ENCODE results near the gene UPK3A. TPM values are rescaled to one million over a fixed set of nuclear protein-coding genes. Genes with fewer than 3 reads are reported as not detected.

The UPK3A gene
- total and polyA plus RNA-seq, 10 of the 15 experiments (the other 5 are each of a cell fraction or from before 2014, with no cell fraction given) = not detected

DNA sequence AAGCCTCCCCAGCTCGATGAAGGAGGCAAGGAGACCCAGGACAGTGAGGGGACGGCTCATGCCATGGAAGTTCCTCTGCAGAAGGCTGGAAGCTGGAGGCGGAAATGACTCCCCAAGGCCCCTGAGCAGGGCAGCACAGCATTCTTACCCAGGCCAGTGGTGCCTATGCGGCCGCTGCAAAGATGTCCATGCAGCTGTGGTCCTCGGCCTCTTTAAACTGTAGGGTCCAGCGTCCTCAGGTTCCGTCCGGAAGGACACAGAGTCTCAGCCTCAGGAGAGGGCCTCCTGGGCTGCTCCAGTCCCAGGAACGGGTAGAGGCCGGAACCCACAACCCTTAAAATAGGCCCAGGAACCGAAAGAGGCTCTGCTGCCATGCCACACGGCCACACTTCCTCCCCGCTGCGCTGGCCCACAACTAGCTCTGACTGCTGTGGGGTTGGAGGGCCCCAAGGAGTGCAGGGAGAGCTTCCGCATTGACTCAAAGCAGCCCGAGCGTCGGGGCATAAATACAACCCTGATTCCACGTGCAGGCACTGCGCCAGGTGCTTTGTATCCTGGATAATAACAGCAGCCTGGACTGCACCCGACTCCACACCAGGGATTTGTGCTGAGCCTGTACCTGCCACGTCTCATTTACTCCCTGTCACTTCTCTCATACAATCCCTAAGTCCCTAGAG, 49.5 kb upstream of the UPK3A start (continued):
- TF ChIP-seq FOXM1 (IDR thresholded peaks at IDR 0.05; ENCODE audit: low read depth, low read length) (peak; percentile 68), HDGF (IDR thresholded peaks at IDR 0.05) (no peak), CBFB (IDR thresholded peaks at IDR 0.05; ENCODE audit: low read depth) (peak; percentile 93), KAT2A (conservative IDR thresholded peaks at IDR 0.05; ENCODE audit: control insufficient read depth, low read depth, low read length) (no peak), TCF12 (IDR thresholded peaks at IDR 0.05; ENCODE audit: low read depth, low read length) (peak; percentile 82; the same call in 1 of the 2 replicates)
- TF ChIP-seq, protein P1, sequence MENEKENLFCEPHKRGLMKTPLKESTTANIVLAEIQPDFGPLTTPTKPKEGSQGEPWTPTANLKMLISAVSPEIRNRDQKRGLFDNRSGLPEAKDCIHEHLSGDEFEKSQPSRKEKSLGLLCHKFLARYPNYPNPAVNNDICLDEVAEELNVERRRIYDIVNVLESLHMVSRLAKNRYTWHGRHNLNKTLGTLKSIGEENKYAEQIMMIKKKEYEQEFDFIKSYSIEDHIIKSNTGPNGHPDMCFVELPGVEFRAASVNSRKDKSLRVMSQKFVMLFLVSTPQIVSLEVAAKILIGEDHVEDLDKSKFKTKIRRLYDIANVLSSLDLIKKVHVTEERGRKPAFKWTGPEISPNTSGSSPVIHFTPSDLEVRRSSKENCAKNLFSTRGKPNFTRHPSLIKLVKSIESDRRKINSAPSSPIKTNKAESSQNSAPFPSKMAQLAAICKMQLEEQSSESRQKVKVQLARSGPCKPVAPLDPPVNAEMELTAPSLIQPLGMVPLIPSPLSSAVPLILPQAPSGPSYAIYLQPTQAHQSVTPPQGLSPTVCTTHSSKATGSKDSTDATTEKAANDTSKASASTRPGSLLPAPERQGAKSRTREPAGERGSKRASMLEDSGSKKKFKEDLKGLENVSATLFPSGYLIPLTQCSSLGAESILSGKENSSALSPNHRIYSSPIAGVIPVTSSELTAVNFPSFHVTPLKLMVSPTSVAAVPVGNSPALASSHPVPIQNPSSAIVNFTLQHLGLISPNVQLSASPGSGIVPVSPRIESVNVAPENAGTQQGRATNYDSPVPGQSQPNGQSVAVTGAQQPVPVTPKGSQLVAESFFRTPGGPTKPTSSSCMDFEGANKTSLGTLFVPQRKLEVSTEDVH (IDR thresholded peaks at IDR 0.05; ENCODE audit: low read depth, partially characterized antibody) = no peak
- TF ChIP-seq, protein P2, sequence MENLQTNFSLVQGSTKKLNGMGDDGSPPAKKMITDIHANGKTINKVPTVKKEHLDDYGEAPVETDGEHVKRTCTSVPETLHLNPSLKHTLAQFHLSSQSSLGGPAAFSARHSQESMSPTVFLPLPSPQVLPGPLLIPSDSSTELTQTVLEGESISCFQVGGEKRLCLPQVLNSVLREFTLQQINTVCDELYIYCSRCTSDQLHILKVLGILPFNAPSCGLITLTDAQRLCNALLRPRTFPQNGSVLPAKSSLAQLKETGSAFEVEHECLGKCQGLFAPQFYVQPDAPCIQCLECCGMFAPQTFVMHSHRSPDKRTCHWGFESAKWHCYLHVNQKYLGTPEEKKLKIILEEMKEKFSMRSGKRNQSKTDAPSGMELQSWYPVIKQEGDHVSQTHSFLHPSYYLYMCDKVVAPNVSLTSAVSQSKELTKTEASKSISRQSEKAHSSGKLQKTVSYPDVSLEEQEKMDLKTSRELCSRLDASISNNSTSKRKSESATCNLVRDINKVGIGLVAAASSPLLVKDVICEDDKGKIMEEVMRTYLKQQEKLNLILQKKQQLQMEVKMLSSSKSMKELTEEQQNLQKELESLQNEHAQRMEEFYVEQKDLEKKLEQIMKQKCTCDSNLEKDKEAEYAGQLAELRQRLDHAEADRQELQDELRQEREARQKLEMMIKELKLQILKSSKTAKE (IDR thresholded peaks at IDR 0.05; ENCODE audit: low read depth, poor library complexity, severe bottlenecking) = no peak
- TF ChIP-seq, protein P3, sequence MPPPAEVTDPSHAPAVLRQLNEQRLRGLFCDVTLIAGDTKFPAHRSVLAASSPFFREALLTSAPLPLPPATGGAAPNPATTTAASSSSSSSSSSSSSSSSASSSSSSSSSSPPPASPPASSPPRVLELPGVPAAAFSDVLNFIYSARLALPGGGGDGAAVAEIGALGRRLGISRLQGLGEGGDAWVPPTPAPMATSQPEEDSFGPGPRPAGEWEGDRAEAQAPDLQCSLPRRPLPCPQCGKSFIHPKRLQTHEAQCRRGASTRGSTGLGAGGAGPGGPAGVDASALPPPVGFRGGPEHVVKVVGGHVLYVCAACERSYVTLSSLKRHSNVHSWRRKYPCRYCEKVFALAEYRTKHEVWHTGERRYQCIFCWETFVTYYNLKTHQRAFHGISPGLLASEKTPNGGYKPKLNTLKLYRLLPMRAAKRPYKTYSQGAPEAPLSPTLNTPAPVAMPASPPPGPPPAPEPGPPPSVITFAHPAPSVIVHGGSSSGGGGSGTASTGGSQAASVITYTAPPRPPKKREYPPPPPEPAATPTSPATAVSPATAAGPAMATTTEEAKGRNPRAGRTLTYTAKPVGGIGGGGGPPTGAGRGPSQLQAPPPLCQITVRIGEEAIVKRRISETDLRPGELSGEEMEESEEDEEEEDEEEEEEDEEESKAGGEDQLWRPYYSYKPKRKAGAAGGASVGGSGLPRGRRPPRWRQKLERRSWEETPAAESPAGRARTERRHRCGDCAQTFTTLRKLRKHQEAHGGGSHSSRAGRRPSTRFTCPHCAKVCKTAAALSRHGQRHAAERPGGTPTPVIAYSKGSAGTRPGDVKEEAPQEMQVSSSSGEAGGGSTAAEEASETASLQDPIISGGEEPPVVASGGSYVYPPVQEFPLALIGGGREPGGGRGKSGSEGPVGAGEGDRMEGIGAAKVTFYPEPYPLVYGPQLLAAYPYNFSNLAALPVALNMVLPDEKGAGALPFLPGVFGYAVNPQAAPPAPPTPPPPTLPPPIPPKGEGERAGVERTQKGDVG (CRISPR knock-in tag; IDR thresholded peaks at IDR 0.05) = no peak
- TF ChIP-seq, protein P4, sequence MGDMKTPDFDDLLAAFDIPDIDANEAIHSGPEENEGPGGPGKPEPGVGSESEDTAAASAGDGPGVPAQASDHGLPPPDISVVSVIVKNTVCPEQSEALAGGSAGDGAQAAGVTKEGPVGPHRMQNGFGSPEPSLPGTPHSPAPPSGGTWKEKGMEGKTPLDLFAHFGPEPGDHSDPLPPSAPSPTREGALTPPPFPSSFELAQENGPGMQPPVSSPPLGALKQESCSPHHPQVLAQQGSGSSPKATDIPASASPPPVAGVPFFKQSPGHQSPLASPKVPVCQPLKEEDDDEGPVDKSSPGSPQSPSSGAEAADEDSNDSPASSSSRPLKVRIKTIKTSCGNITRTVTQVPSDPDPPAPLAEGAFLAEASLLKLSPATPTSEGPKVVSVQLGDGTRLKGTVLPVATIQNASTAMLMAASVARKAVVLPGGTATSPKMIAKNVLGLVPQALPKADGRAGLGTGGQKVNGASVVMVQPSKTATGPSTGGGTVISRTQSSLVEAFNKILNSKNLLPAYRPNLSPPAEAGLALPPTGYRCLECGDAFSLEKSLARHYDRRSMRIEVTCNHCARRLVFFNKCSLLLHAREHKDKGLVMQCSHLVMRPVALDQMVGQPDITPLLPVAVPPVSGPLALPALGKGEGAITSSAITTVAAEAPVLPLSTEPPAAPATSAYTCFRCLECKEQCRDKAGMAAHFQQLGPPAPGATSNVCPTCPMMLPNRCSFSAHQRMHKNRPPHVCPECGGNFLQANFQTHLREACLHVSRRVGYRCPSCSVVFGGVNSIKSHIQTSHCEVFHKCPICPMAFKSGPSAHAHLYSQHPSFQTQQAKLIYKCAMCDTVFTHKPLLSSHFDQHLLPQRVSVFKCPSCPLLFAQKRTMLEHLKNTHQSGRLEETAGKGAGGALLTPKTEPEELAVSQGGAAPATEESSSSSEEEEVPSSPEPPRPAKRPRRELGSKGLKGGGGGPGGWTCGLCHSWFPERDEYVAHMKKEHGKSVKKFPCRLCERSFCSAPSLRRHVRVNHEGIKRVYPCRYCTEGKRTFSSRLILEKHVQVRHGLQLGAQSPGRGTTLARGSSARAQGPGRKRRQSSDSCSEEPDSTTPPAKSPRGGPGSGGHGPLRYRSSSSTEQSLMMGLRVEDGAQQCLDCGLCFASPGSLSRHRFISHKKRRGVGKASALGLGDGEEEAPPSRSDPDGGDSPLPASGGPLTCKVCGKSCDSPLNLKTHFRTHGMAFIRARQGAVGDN (IDR thresholded peaks at IDR 0.05) = peak; percentile 92
- TF ChIP-seq, protein P5, sequence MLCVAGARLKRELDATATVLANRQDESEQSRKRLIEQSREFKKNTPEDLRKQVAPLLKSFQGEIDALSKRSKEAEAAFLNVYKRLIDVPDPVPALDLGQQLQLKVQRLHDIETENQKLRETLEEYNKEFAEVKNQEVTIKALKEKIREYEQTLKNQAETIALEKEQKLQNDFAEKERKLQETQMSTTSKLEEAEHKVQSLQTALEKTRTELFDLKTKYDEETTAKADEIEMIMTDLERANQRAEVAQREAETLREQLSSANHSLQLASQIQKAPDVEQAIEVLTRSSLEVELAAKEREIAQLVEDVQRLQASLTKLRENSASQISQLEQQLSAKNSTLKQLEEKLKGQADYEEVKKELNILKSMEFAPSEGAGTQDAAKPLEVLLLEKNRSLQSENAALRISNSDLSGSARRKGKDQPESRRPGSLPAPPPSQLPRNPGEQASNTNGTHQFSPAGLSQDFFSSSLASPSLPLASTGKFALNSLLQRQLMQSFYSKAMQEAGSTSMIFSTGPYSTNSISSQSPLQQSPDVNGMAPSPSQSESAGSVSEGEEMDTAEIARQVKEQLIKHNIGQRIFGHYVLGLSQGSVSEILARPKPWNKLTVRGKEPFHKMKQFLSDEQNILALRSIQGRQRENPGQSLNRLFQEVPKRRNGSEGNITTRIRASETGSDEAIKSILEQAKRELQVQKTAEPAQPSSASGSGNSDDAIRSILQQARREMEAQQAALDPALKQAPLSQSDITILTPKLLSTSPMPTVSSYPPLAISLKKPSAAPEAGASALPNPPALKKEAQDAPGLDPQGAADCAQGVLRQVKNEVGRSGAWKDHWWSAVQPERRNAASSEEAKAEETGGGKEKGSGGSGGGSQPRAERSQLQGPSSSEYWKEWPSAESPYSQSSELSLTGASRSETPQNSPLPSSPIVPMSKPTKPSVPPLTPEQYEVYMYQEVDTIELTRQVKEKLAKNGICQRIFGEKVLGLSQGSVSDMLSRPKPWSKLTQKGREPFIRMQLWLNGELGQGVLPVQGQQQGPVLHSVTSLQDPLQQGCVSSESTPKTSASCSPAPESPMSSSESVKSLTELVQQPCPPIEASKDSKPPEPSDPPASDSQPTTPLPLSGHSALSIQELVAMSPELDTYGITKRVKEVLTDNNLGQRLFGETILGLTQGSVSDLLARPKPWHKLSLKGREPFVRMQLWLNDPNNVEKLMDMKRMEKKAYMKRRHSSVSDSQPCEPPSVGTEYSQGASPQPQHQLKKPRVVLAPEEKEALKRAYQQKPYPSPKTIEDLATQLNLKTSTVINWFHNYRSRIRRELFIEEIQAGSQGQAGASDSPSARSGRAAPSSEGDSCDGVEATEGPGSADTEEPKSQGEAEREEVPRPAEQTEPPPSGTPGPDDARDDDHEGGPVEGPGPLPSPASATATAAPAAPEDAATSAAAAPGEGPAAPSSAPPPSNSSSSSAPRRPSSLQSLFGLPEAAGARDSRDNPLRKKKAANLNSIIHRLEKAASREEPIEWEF (IDR thresholded peaks at IDR 0.05; ENCODE audit: insufficient replicate concordance, low read depth, low read length) = no peak
